Measurements from ENCODE around the gene CTPS1. TPM values are rescaled to one million over a fixed set of nuclear protein-coding genes. Genes with fewer than 3 reads are reported as not detected.
A peak's percentile ranks its signal among the peaks of the same experiment; 100 is the strongest.

Gene CTPS1
- total RNA-seq, 1 experiment from 2014 or later: 66.4 TPM

- Histone ChIP-seq H3K9me3 (ENCODE audit: control insufficient read depth in 1 of 2, insufficient read depth in 1 of 2, low read depth in 1 of 2, low read length in 2 of 2) (no peaks in the 10 kb centered on the region), H3K27ac (ENCODE audit: low read depth, low read length) (peak overlapping the region; percentile 84), H2AFZ (ENCODE audit: low read depth, low read length, poor library complexity, severe bottlenecking) (peak overlapping the region; percentile 37), H3K27me3 (ENCODE audit: insufficient read depth, low read length) (no peaks in the 10 kb centered on the region), H3K4me3 (replicated peaks in 1 of 2; ENCODE audit: low read depth in 1 of 2, low read length in 2 of 2) (peak overlapping the region; percentile 74 to 79), H3K4me2 (ENCODE audit: low read length) (peak overlapping the region; percentile 92), H3K9ac (ENCODE audit: low read length) (peak overlapping the region; percentile 97), H3K4me1 (ENCODE audit: control insufficient read depth in 1 of 2, insufficient read depth in 2 of 2, low read length in 2 of 2) (peaks cover 7 to 45% of the 10 kb centered on the region in 2 experiments; a peak in 3 of 4 replicates), H3K79me2 (ENCODE audit: insufficient read depth, low read length) (peaks cover 39% of the 10 kb centered on the region), H3K9me2 (ENCODE audit: insufficient read depth) (no peaks in the 10 kb centered on the region), H3K36me3 (ENCODE audit: control insufficient read depth in 1 of 2, insufficient read depth in 2 of 2, low read length in 2 of 2) (peaks cover 6 to 12% of the 10 kb centered on the region in 2 experiments; a peak in 2 of 4 replicates), H4K20me1 (ENCODE audit: insufficient read depth) (peaks cover 10% of the 10 kb centered on the region; the same call in 1 of the 2 replicates)
- ChIA-PET POLR2A (interaction anchor here (1.3 to 1.5 kb wide), 2 partner anchors 13 to 35 kb away, joined by 3 to 6 read pairs; no protein-coding TSS in a partner anchor), CTCF (interaction anchor here (0.9 to 2.0 kb wide), 3 partner anchors 25 to 30 kb away, joined by 3 to 7 read pairs (median 5); no protein-coding TSS in a partner anchor), RAD21 (ENCODE audit: low non-redundant PET in 1 of 2, low total read pairs in 2 of 2, uncharacterized antibody in 2 of 2, unreplicated experiment in 2 of 2) (no interaction called here)
- intact Hi-C loops (cut with micrococcal nuclease): no loop called here
- TSS peak; percentile 84 for BruUV-seq (replicated peaks)
- ATAC-seq (no peak), DNase-seq (ENCODE audit: low read depth, low spot score) (no peak)
- no peak for TF ChIP-seq ELF1 (IDR thresholded peaks at IDR 0.05; ENCODE audit: borderline replicate concordance, low read depth)
- no peak for TF ChIP-seq TCF7L2 (IDR thresholded peaks at IDR 0.05; ENCODE audit: borderline replicate concordance, extremely low read depth, insufficient read depth, insufficient read length)
- no peak for TF ChIP-seq POLR2A (IDR thresholded peaks at IDR 0.05; ENCODE audit: borderline replicate concordance, extremely low read depth, insufficient read depth, insufficient read length)
Measured at GRCh38 chr1:40978886-40979240, 633 bp upstream of the CTPS1 start.

- Histone ChIP-seq H3K9me2 (ENCODE audit: insufficient read depth) (no peaks in the 10 kb centered on the region), H3K27ac (ENCODE audit: low read depth, low read length) (peak overlapping the region; percentile 84), H3K4me3 (replicated peaks in 1 of 2; ENCODE audit: low read depth in 1 of 2, low read length in 2 of 2) (peak overlapping the region; percentile 74 to 79), H4K20me1 (ENCODE audit: insufficient read depth) (peaks cover 18% of the 10 kb centered on the region; the same call in 1 of the 2 replicates), H3K27me3 (ENCODE audit: insufficient read depth, low read length) (no peaks in the 10 kb centered on the region), H3K4me2 (ENCODE audit: low read length) (peak overlapping the region; percentile 92), H3K4me1 (ENCODE audit: control insufficient read depth in 1 of 2, insufficient read depth in 2 of 2, low read length in 2 of 2) (peaks cover 7 to 40% of the 10 kb centered on the region in 2 experiments; a peak in 3 of 4 replicates), H2AFZ (ENCODE audit: low read depth, low read length, poor library complexity, severe bottlenecking) (no peak overlapping the region), H3K36me3 (ENCODE audit: control insufficient read depth in 1 of 2, insufficient read depth in 2 of 2, low read length in 2 of 2) (peaks cover 15 to 24% of the 10 kb centered on the region in 2 experiments), H3K9me3 (ENCODE audit: control insufficient read depth in 1 of 2, insufficient read depth in 1 of 2, low read depth in 1 of 2, low read length in 2 of 2) (no peaks in the 10 kb centered on the region), H3K9ac (ENCODE audit: low read length) (peak overlapping the region; percentile 97), H3K79me2 (ENCODE audit: insufficient read depth, low read length) (peaks cover 51% of the 10 kb centered on the region)
- ChIA-PET POLR2A (interaction anchor here (0.7 to 1.5 kb wide), 4 partner anchors 14 to 34 kb away, joined by 3 to 6 read pairs (median 4); no protein-coding TSS in a partner anchor), RAD21 (ENCODE audit: low non-redundant PET in 1 of 2, low total read pairs in 2 of 2, uncharacterized antibody in 2 of 2, unreplicated experiment in 2 of 2) (no interaction called here), CTCF (interaction anchor here (0.9 to 2.0 kb wide), 2 partner anchors 24 to 29 kb away, joined by 3 to 5 read pairs; no protein-coding TSS in a partner anchor)
- ATAC-seq (peak; percentile 18), DNase-seq (ENCODE audit: low read depth, low spot score) (no peak)
- intact Hi-C loops (cut with micrococcal nuclease): no loop called here
- no TSS peak for BruUV-seq (replicated peaks)
- TF ChIP-seq ZFX (IDR thresholded peaks at IDR 0.05) (peak; percentile 94), TCF7L2 (IDR thresholded peaks at IDR 0.05; ENCODE audit: borderline replicate concordance, extremely low read depth, insufficient read depth, insufficient read length) (no peak)
Measured at GRCh38 chr1:40980068-40980452, 564 bp downstream of the CTPS1 start.
